Natural killer cell (primary cell): ENCODE data around the gene TXNL1. TPM values are rescaled to one million over a fixed set of nuclear protein-coding genes. Genes with fewer than 3 reads are reported as not detected.

ENCODE experiments used
- ATAC-seq, 3 donors: fragments of 150-1000 bp in 2 of 3; fragments of 200-7000 bp in 1 of 3; cut with Tn5 transposase; 1 replicate in 1 of 3; 2 replicates in 2 of 3; pipeline ENCODE4 v1.10.0; 2021; ENCODE audit warnings: mild to moderate bottlenecking in 2 of 3, moderate library complexity in 2 of 3
- DNase-seq, 2 donors: peaks; one replicate each; pipeline versions ENCODE4 v3.0.0 to v3.0.0-alpha.2; 2013 to 2021; ENCODE audit warnings: mixed read lengths in 1 of 2
- H3K27ac ChIP-seq: one replicate; pipeline ENCODE4 v1.5.1; 2013; ENCODE audit warnings: mild to moderate bottlenecking, low read length
- H3K27me3 ChIP-seq: one replicate; pipeline ENCODE4 v1.6.1; 2013; ENCODE audit warnings: low read length; ENCODE audit not compliant: control insufficient read depth, insufficient read depth
- H3K36me3 ChIP-seq: one replicate; pipeline ENCODE4 v1.6.1; 2013; ENCODE audit warnings: low read length; ENCODE audit not compliant: control insufficient read depth, insufficient read depth
- H3K4me1 ChIP-seq: one replicate; pipeline ENCODE4 v1.6.1; 2013; ENCODE audit warnings: low read length; ENCODE audit not compliant: control insufficient read depth, insufficient read depth
- H3K4me3 ChIP-seq: one replicate; pipeline ENCODE4 v1.5.1; 2013; ENCODE audit warnings: low read length
- H3K9me3 ChIP-seq: one replicate; pipeline ENCODE4 v1.6.1; 2013; ENCODE audit warnings: low read length; ENCODE audit not compliant: control insufficient read depth, insufficient read depth
- H3K27ac Mint-ChIP-seq, 2 donors: one replicate each; pipeline ENCODE4 v1.8.0; 2022; ENCODE audit warnings: mild to moderate bottlenecking in 2 of 2, mixed read lengths in 2 of 2, moderate library complexity in 1 of 2
- H3K27me3 Mint-ChIP-seq, 2 donors: one replicate each; pipeline ENCODE4 v1.8.0; 2022; ENCODE audit warnings: low read depth in 2 of 2, mixed read lengths in 2 of 2
- H3K36me3 Mint-ChIP-seq: one replicate; pipeline ENCODE4 v1.8.0; 2022; ENCODE audit warnings: mixed read lengths
- H3K4me1 Mint-ChIP-seq, 2 donors: one replicate each; pipeline ENCODE4 v1.8.0; 2022; ENCODE audit warnings: mixed read lengths in 2 of 2
- H3K4me3 Mint-ChIP-seq: one replicate; pipeline ENCODE4 v1.8.0; 2022; ENCODE audit warnings: mild to moderate bottlenecking, moderate library complexity, mixed read lengths
- H3K9me3 Mint-ChIP-seq, 2 donors: one replicate each; pipeline ENCODE4 v1.8.0; 2022; ENCODE audit warnings: mixed read lengths in 2 of 2
- WGBS: methylation state at CpG from one replicate; pipeline ENCODE4 v1.1.7; 2013; ENCODE audit warnings: missing lambda C conversion rate; ENCODE audit not compliant: insufficient coverage; 5-methylcytosine and 5-hydroxymethylcytosine counted together
- intact Hi-C: fragments of 100-400 bp; cut with micrococcal nuclease; formaldehyde crosslinking; loops from one replicate; pipeline ENCODE4 v1.14.2; 2022
- total RNA-seq, 4 donors: library from RNA; stranded (reverse); fragments of 120-200 nt in 1 of 4; gene quantifications; one replicate each; pipeline versions ENCODE4 v1.2.3 to v1.2.4, GENCODE V29; 2013 to 2022
- TF ChIP-seq, protein P1 (sequence below): fragments of 200-600 bp; IDR thresholded peaks from one replicate; pipeline ENCODE4 v1.8.0; 2022; ENCODE audit warnings: antibody characterized with exemption

Gene TXNL1
- 10 to 100 TPM; 43.2 to 44.8 (median 44.0) TPM for total RNA-seq
- total RNA-seq (2013): 35.4 TPM

DNA sequence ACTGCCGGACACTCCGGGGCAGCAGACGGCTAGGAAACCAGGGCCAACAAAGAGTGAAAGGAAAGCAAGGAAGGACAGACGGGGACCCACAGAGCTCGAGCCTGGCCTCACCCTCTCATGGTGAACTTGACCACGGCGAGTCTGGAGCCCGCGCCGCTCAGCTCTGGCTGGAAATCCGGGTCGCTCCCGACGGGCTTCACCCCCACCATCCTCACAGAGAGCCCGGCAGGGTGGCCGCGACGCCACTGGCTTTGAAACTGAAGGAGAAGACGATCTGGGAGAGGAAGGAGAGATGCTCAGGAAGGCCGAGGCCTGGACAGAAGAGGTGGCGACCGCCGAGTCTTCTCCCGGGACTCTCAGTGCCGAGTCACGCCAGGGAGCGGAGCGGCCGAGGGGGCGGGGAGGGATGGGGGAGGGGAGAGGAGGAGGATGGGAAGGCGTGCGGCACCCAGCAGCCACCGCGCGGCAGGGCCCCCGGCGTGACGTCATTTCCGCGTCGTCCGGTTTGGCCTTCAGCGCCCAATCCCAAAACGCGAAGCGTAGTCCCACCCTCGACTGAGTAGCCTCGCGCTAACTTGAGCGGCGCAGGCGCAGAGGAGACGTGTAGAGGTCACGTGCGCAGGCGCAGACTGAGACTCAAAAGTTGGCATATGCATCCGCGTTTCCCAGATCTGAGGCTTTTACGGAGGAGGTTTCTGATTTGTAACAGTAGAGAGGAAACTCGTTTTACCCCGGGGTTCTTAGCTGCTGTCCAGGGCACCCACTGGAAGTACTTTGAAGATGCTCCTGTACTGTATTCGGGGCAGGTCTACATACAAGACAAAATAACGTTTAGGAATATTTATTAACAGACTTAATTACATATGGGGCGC is at the start of gene TXNL1:
TXNL1 (minus strand) TSS at position 361 of the 872 bp plus-strand sequence; CDS start at position 209, 152 bp downstream.
- no peaks in the 10 kb centered on the region for H3K36me3 ChIP-seq
- no peaks in the 10 kb centered on the region for H3K9me3 Mint-ChIP-seq
- TF ChIP-seq, protein P1, sequence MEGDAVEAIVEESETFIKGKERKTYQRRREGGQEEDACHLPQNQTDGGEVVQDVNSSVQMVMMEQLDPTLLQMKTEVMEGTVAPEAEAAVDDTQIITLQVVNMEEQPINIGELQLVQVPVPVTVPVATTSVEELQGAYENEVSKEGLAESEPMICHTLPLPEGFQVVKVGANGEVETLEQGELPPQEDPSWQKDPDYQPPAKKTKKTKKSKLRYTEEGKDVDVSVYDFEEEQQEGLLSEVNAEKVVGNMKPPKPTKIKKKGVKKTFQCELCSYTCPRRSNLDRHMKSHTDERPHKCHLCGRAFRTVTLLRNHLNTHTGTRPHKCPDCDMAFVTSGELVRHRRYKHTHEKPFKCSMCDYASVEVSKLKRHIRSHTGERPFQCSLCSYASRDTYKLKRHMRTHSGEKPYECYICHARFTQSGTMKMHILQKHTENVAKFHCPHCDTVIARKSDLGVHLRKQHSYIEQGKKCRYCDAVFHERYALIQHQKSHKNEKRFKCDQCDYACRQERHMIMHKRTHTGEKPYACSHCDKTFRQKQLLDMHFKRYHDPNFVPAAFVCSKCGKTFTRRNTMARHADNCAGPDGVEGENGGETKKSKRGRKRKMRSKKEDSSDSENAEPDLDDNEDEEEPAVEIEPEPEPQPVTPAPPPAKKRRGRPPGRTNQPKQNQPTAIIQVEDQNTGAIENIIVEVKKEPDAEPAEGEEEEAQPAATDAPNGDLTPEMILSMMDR: no peak
- H3K27ac Mint-ChIP-seq: peak within 1 kb of the TSS; percentile 96 to 99
- H3K27me3 ChIP-seq: no peaks in the 10 kb centered on the region
- no peaks in the 10 kb centered on the region for H3K9me3 ChIP-seq
- WGBS: under 1% methylated on average over 60 of the region's 64 CpGs
- H3K27ac ChIP-seq: peak within 1 kb of the TSS; percentile 96
- peak within 1 kb of the TSS; percentile 93 for H3K4me3 ChIP-seq
- H3K27me3 Mint-ChIP-seq: no peaks in the 10 kb centered on the region
- intact Hi-C loops: loop anchor here (1.0 to 10.0 kb wide), 3 partner anchors 13 to 946 kb away; partner anchors contain the start of genes FECH and WDR7
- H3K4me1 Mint-ChIP-seq: peaks cover 48% of the 10 kb centered on the region in 2 donors
- H3K36me3 Mint-ChIP-seq: no peaks in the 10 kb centered on the region
- H3K4me1 ChIP-seq: peaks cover 9% of the 10 kb centered on the region
- ATAC-seq: peak; percentile 96 to 100 (median 97)
- DNase-seq: peak; percentile 98 to 100
- peak within 1 kb of the TSS; percentile 100 for H3K4me3 Mint-ChIP-seq

GRCh38 chr18:56684277-56684676 is 45.9 kb upstream of the TXNL1 start:
- 100% methylated on average over 3 of the region's 3 CpGs for WGBS
- Mint-ChIP-seq H3K36me3 (no peaks in the 10 kb centered on the region), H3K27me3 (no peaks in the 10 kb centered on the region), H3K4me1 (no peaks in the 10 kb centered on the region), H3K27ac (no peak overlapping the region), H3K4me3 (no peak overlapping the region), H3K9me3 (no peaks in the 10 kb centered on the region)
- TF ChIP-seq, protein P1: no peak
- Histone ChIP-seq H3K4me3 (no peak overlapping the region), H3K27ac (no peak overlapping the region), H3K27me3 (no peaks in the 10 kb centered on the region), H3K4me1 (no peaks in the 10 kb centered on the region), H3K9me3 (no peaks in the 10 kb centered on the region), H3K36me3 (peaks cover 34% of the 10 kb centered on the region)
- ATAC-seq: no peak
- intact Hi-C loops: no loop called here
- DNase-seq: no peak

- peaks cover 6% of the 10 kb centered on the region for H3K36me3 Mint-ChIP-seq
- no peak overlapping the region for H3K27ac ChIP-seq
- no peaks in the 10 kb centered on the region for H3K27me3 Mint-ChIP-seq
- no peak overlapping the region for H3K4me3 ChIP-seq
- DNase-seq: no peak
- H3K4me1 Mint-ChIP-seq: peaks cover 7 to 14% of the 10 kb centered on the region in 2 donors
- 96% methylated on average over 2 of the region's 4 CpGs for WGBS
- TF ChIP-seq, protein P1: no peak
- H3K36me3 ChIP-seq: peaks cover 14% of the 10 kb centered on the region
- H3K27ac Mint-ChIP-seq: no peak overlapping the region
- no peaks in the 10 kb centered on the region for H3K27me3 ChIP-seq
- no peaks in the 10 kb centered on the region for H3K4me1 ChIP-seq
- peaks cover 0 to 3% of the 10 kb centered on the region in 2 donors for H3K9me3 Mint-ChIP-seq
- intact Hi-C loops: no loop called here
- H3K4me3 Mint-ChIP-seq: no peak overlapping the region
- H3K9me3 ChIP-seq: no peaks in the 10 kb centered on the region
- ATAC-seq: no peak
Measured at GRCh38 chr18:56678836-56679565, 40.6 kb upstream of the TXNL1 start.
